Measurements from ENCODE around the gene STARD9.
"Not testable (repeated sequence)": the region's sequence is repeated elsewhere in the genome, so short reads cannot be mapped to it uniquely, and the experiment has no call there.

STARD9 gene

DNA sequence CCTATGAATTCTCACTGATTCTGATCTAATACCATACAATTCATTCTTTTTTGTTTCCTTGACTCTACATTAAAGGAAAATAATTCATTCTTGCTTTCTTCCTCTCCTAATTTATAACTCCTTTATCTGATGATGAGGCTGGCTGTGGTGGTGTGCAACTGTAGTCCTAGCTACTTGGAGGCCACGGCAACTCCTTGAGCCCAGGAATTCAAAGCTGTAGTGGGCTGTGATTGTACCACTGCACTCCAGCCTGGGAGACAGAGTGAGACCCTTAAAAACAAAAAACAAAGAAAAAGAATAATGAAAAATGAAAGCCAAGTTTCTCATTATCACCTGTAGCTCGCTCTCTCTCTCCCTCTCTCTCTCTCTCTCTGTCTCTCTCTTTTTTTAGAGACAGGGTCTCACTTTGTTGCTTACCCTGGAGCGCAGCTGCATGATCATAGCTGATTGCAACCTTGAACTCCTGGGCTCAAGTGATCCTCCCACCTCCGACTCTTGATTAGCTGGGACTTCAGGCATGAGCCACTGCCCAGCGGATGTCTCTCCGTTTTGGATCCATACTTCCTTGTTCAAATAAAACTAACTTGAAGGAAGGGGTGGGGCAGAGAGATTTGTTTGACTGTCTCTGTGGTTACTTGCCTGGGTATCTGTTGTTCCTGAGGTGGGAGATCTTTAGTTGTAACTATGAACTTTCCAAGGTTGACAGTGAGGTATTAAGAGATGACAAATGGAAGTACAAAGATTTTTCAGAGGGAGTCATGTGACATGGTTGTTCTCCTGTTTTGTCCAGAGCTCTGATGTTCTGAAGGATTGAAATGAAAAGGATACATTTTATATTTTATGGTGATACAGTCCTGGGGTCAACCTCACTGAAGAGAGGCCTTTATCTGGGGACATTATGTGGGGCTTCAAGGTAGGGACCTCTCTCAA is 46.9 kb downstream of the STARD9 start:
- DNase-seq (ENCODE audit: insufficient read length, low spot score) (no peak), FAIRE-seq (no peak)

DNA sequence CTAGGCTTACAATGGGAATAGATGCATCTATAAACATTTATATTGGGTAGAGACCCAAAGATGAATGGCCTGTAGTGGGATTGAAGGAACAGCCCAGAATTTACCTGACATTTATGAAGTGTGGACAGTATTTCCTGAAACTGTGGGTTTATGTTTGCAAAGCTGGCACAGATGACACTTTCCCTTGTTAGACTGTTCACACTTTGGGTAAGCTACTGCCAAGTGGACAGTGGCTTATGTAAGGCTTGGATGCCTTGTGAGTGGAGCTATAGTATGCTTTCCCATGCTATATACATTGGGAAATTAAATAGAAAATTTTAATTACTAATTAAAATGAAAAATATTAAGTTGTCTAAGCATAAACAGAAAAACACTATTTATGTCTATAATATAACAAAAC is 48.5 kb downstream of the STARD9 start:
- FAIRE-seq (peak; percentile 8), DNase-seq (ENCODE audit: insufficient read length, low spot score) (no peak)

DNA sequence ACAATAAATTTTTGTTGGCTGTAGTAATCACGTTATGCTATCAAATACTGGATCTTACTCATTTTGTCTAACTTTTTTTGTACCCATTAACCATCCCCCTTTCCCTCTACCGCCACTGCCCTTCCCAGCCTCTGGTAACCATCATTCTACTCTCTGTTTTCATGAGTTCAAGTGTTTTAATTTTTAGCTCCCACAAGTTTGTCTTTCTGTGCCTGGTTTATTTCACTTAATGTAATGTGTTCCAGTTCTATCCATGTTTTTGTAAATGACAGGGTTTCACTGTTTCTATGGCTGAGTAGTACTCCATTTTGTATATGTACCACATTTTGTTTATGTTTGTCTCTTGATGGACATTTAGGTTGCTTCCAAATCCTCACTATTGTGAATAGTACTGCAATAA is 52.1 kb downstream of the STARD9 start:
- DNase-seq (ENCODE audit: insufficient read length, low spot score) (no peak), FAIRE-seq (no peak)

DNA sequence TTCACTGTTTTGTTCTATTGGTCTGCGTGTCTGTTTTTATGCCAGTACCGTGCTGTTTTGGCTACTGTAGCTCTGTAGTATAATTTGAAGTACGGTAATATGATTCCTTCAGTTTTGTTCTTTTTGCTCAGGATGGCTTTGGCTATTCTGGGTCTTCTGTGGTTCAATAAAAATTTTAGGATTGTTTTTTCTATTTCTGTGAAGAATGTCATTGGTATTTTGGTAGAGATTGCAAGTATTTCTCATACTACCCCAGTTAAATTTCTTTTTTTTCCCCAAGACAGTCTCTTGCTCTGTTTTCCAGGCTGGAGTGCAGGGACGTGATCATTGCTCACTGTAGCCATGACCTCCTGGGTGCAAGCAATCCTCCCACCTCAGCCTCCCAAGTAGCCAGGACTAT is 53.4 kb downstream of the STARD9 start:
- DNase-seq (ENCODE audit: insufficient read length, low spot score) = no peak
- no peak for FAIRE-seq

DNA sequence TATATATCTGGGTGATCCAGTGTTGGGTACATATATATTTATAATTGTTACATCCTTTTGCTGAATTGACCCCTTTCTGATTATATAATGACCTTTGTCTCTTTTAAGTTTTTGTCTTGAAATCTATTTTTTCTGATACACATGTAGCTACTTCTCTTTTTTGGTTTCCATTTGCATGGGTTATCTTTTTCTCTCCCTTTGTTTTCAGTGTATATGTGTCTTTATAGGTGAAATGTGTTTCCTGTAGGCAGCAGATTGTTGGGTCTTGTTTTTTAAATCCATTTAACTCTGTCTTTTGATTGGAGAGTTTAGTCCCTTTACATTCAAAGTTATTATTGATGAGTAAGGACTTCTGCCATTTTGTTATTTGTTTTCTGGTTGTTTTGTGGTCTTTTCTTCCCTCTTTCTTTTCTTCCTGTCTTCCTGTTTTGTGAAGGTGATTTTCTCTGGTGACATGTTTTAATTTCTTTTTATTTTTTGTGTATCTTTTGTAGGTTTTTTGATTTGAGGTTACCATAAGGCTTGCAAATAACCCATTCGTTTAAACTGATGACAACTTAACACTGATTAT is 56.8 kb downstream of the STARD9 start:
- FAIRE-seq (no peak), DNase-seq (ENCODE audit: insufficient read length, low spot score) (no peak)

DNA sequence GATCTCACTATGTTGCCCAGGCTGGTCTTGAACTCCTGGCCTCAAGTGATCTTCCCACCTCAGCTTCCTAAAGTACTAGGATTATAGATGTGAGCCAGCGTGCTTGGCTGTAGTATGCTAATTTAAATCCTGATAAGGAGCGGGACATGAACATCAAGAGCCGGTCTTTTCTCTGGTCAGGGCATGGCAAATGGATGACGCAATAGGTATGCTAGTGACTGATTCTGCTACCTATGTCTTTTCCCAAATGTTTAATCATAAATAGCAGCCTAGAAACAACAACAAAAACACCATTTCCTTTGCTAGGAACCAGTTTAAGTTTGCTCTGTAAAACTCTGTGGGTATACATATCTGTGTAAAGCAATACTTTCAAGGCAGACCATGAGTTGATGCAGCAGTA is 64.7 kb downstream of the STARD9 start:
- FAIRE-seq (no peak), DNase-seq (ENCODE audit: insufficient read length, low spot score) (no peak)

DNA sequence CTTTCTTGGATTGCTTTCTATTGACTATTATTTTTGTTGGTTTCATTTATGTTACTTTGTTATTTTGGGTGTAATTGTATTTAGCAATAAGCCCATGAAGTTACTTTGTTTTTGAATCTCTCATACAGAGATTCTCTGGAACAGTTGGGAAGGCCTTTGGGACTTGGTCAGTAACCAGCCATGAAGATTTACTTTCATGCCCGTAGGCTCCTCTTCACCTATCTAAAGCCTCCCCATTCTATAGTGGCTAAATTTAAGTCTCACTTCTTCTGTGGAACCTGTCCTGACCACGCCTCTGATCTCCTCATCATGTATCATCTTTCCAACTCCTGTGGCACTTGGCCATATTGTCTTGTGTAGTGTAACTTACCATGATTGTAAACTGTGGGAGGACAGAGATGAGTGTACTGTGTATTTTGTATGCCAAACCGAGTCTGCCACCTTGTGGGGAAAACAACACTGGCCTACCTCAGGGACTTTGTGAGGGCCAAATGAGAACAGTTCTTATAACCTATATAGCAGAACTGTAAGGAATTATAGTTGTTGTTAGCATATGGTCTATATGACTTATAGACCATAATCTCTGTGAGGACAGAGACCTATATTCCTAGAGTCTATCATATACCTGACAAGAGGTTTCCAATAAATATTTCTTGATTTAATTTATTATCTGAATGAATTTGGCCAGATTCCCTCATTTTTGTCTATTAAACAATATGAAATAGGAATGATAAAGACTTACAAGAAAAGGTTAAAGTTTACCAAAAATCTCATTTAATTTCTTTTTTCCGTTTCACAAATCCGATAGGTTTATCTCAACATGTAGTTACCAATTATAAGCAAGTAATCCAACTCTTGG is 75.0 kb downstream of the STARD9 start:
- peak; percentile 94 for FAIRE-seq
- DNase-seq (ENCODE audit: insufficient read length, low spot score) = peak; percentile 36

DNA sequence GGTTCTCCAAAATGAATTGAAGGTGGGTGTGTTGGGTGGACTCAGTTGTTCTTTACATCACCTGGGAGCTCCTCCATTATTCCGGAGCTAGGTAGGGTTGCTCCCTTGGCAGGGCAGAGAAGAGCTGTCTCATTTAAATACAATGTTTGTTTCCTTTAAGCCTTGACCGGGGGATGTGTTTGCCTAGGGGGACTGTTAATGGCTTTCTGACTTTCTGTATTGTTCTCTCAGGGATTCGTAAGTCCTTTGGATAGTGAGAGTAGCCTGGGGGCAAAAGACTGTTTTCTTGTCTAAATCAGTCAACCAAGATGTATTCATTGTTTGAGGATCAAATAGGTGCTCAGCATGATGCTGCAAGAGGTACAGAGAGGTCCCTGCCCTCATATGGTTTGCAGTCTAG is 90.4 kb downstream of the STARD9 start:
- FAIRE-seq = no peak
- DNase-seq (ENCODE audit: insufficient read length, low spot score) = no peak

DNA sequence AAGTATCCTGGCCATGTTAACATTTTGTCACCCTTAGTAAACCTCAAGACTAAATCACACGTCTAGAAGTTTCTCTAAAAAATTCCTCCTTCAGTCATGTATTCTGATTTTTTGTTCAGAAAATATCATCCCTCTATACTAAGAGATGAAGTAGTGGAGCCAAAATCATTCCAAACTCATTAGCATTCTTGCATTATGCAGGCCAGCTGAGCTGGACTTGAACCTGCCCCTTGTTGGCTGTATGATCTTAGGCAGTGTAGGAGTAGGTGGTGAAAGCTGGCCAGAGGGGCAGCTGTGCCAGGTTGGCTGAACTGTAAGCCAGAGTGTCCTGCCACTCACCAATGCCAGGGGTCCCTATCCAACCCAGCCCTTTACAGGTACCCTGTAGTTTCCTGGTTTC is 92.4 kb downstream of the STARD9 start:
- FAIRE-seq = no peak

DNA sequence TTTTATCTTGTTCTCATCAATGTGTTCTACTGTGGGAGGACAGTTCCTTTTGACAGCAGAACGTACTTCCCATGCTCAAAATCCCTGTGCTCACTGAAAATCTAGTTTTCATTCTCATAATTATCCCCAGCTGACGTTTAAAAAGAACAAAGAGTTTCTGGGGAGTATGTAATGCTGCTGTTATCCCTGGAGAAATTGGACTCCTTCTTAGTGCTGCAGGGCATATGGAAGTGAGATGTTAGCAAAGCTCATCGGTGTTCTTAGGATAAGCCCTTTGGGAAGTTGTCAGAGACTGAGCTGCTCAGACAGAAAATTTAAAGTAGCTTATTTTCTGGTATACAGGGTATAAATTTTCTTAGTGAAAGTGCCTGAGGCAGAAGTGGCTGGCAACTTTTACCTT is 95.0 kb downstream of the STARD9 start:
- FAIRE-seq (no peak), DNase-seq (ENCODE audit: insufficient read length, low spot score) (no peak)

More for the DNA sequence above, 92.4 kb downstream of the STARD9 start:
- no peak for DNase-seq (ENCODE audit: insufficient read length, low spot score)

DNA sequence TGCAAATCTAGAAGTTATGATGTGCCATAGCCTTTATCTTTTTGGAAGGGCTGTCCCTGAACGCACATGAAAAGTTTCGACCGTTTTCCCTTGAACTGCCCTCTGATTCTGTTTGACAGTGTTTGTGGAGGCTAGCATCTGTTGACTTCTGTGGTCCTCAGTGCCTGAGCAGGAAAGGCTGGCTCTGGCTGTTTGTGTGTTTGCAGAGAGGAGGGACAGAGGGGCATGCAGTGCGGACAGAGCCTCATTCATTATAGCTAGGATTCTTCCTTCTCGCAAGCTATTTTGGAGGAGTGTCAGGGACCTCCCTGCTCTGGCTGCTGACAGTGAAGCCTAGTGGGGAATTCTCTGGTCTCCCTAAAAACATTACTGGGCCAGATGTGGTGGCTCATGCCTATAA is 97.0 kb downstream of the STARD9 start:
- FAIRE-seq (no peak), DNase-seq (ENCODE audit: insufficient read length, low spot score) (no peak)

DNA sequence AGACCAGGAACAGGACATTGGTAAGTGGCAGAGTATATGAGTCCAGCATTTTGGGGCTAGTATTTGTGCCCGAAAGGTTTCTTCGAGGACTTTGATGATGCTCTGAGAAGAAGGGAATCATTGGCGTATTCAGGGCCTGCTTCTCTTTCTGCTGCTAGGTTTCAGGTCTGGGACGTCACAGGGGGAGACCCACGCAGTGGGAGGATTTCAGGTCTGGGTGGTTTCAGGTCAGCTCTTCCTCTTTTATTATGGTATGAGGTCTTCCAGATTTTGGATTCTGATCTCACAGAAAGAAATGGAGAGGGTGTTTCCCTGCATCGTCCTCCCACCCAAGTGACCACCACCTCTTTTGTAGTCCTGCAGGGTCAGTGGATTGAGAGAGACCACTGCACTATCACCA is 99.1 kb downstream of the STARD9 start:
- DNase-seq (ENCODE audit: insufficient read length, low spot score) = no peak
- FAIRE-seq = no peak

DNA sequence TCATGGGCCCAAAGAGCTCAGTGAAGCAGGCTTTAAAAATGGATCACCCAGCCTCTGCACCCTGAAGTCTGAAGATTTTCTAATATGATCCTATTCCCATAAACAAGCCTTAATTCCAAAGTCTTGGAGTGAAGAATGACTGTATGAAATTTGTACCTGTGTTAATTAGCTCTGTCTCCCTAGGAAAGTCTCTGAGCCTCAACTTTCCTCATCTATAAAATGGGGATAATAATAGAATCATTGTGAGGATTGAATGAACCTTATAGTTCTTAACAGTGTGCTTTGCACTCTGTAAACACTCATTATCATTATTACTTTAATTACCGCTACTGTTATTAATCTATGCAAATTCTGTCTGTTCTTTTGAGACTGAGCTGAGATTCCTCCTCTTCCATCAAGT is 99.6 kb downstream of the STARD9 start:
- FAIRE-seq (no peak), DNase-seq (ENCODE audit: insufficient read length, low spot score) (no peak)

DNA sequence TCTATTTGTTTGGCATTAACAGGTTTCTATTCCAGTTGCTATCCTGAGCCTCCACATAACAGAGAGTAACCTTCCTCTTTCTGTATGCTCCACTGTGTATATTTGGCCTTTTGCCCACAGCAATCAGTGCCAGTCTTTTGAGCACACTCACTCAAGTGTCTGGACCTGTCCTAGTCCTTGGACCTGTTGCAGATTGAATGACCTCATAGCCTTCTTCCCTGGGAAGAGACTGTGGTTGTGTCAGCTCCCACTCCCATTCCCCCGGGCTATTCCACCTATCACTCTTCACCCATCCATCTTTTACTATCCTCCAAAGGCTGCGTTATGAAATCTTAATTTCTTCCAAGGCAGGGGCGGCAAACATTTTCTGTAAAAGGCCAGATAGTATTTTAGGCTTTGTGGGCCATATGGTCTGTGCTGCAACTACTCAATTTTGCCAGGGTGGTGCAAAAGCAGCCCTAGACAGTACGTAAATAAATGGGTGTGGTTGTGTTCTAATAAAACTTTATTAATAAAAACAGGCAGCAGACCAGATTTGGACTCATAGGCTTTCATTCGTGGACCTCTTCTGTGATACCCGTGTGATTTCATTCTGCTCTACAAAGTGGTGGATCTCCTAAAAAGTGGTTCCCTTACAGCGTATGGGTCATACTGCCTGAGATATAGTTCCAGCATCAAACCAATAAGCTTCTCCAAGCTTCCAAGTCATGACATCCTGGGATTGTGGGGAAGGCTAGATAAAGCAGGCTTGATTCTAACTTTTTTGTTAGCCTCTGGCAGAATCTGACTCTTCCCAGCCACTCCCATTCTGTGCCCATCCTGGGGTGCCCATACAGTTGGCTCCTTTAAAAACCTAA is 104.1 kb downstream of the STARD9 start:
- DNase-seq (ENCODE audit: insufficient read length, low spot score) = no peak
- no peak for FAIRE-seq

DNA sequence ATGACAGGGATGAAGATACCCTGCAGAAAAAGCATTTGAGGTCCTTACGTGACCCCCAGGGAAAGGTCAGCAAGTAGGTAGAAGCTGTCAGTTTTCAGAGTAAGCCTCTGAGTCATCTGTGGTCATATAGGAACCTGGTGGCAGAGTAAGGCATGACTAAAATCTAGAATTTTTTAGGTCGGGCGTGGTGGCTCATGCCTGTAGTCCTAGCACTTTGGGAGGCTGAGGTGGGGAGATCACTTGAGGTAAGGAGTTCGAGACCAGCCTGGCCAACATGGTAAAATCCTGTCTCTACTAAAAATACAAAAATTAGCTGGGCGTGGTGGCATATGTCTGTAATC is 104.7 kb downstream of the STARD9 start:
- DNase-seq (ENCODE audit: insufficient read length, low spot score) = peak; percentile 21
- FAIRE-seq = not testable (repeated sequence)

DNA sequence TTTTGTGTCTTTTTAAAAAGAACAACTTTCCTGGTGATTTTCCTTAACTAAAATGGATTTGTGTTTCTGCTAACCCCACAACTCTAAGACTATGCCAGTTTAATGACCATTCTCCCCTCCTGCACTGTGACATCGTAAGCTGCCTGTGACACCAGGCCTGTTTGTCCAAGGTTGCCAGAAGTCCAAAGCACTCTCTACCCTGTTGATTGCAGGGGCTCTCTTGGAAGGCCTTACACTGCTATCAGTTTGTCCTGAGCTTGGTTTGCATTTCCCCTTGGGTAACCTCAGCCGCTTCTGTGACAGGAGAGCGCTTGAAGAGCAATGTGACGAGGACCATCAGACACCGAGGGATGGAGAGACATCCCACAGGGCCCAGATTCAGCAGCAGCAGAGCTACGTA is 105.7 kb downstream of the STARD9 start:
- DNase-seq (ENCODE audit: insufficient read length, low spot score) (no peak), FAIRE-seq (no peak)

DNA sequence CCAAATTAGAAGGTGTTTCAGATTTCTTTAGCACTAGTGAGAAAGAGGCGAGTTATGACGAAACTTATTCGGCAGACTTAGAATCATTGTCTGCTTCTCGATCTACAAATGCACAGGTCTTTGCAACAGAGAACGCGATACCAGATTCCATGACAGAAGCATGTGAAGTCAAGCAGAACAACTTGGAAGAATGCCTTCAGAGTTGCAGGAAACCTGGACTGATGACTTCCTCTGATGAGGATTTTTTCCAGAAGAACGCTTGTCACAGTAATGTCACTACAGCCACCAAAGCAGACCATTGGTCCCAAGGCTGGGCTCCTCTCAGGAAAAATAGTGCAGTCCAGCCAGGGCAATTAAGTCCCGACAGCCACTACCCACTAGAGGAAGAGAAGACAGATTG is 110.9 kb downstream of the STARD9 start:
- FAIRE-seq (no peak), DNase-seq (ENCODE audit: insufficient read length, low spot score) (no peak)

DNA sequence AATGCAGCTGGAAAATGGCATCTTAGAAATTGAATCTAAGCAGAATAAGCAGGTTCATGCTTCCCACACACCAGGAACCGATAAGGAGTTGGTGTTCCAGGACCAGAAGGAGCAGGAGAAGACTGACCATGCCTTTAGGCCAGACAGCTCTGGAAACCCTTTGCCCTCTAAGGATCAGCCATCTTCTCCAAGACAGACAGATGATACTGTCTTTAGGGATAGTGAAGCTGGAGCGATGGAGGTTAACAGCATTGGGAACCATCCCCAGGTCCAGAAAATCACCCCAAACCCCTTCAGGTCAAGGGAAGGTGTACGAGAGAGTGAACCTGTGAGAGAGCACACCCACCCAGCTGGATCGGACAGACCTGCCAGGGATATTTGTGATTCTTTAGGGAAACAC is 112.3 kb downstream of the STARD9 start:
- FAIRE-seq (no peak), DNase-seq (ENCODE audit: insufficient read length, low spot score) (no peak)

DNA sequence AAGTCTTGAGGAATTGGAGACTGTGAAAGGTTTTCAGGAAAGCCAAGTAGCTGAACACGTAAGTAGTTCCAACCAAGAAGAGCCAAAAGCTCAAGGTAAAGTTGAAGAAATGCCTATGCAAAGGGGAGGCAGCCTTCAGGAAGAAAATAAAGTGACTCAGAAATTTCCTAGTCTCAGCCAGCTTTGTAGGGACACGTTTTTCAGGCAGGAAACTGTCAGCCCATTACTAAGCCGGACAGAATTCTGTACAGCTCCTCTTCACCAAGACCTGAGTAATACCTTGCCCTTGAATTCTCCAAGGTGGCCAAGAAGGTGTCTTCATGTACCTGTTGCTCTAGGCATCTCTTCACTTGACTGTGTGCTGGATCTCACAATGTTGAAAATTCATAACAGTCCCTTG is 112.9 kb downstream of the STARD9 start:
- DNase-seq (ENCODE audit: insufficient read length, low spot score) = no peak
- FAIRE-seq = no peak

DNA sequence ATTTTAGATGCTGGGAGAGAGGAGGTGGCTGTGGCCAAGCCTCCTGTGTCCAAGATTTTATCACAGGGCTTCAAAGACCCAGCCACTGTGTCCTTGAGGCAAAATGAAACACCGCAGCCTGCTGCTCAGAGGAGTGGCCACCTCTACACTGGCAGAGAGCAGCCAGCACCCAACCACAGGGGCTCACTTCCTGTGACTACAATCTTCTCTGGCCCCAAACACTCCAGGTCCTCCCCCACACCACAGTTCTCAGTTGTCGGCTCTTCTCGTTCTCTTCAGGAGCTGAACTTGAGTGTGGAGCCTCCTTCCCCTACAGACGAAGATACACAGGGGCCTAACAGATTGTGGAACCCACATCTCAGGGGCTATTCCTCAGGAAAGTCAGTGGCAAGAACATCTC is 115.9 kb downstream of the STARD9 start:
- DNase-seq (ENCODE audit: insufficient read length, low spot score) (no peak), FAIRE-seq (no peak)

DNA sequence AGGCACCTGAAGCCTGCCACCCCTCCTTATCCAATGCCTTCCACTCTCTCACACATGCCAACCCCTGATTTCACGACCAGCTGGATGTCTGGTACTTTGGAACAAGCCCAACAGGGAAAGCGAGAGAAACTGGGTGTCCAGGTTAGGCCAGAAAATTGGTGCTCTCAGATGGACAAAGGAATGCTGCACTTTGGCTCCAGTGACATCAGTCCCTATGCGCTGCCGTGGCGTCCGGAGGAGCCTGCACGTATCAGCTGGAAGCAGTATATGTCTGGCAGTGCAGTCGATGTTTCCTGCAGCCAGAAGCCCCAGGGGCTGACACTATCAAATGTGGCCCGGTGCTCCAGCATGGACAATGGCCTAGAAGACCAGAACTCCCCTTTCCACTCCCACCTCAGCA is 116.4 kb downstream of the STARD9 start:
- no peak for DNase-seq (ENCODE audit: insufficient read length, low spot score)
- FAIRE-seq = no peak

All from GM19239 (cell line).